Cerebellar cortex (tissue), 1 donor: Measurements from ENCODE around the gene DNAL4.

Experiments used
- DNase-seq: peaks from one replicate; pipeline ENCODE4 v3.0.0-alpha.2; 2015; ENCODE audit warnings: low spot score

The DNAL4 gene

GRCh38 chr22:38758276-38758945 is 35.5 kb downstream of the DNAL4 start:
- DNase-seq, result no peak

- DNase-seq, result no peak
These were observed 36.5 kb downstream of the DNAL4 start for GRCh38 chr22:38757464-38757757.

GRCh38 chr22:38756711-38757463 is 37.1 kb downstream of the DNAL4 start:
- peak; percentile 46 for DNase-seq

GRCh38 chr22:38755911-38756532 is 37.9 kb downstream of the DNAL4 start, which contains the start of gene SUN2:
SUN2 (minus strand) TSS chr22:38755998; CDS start chr22:38752628, 3,370 bp downstream.
- DNase-seq, result peak; percentile 89

- peak; percentile 66 for DNase-seq
These were observed 38.6 kb downstream of the DNAL4 start for GRCh38 chr22:38755155-38755910.

- no peak for DNase-seq
These were observed 39.2 kb downstream of the DNAL4 start for GRCh38 chr22:38754751-38755154.

- DNase-seq, result peak; percentile 88
These were observed 39.8 kb downstream of the DNAL4 start for GRCh38 chr22:38753948-38754750.

- DNase-seq, result peak; percentile 24
These were observed 42.3 kb downstream of the DNAL4 start for GRCh38 chr22:38751422-38752346.

- DNase-seq, result no peak
These were observed 42.9 kb downstream of the DNAL4 start for GRCh38 chr22:38751066-38751421.

GRCh38 chr22:38750638-38751037 is 43.3 kb downstream of the DNAL4 start:
- DNase-seq, result no peak

- no peak for DNase-seq
These were observed 43.8 kb downstream of the DNAL4 start for GRCh38 chr22:38750104-38750503.

- DNase-seq, result no peak
These were observed 45.3 kb downstream of the DNAL4 start for GRCh38 chr22:38748487-38749136.

- DNase-seq, result no peak
These were observed 48.1 kb downstream of the DNAL4 start for GRCh38 chr22:38745676-38746460.

- no peak for DNase-seq
These were observed 49.0 kb downstream of the DNAL4 start for GRCh38 chr22:38744981-38745380.

GRCh38 chr22:38742176-38742942 is 51.6 kb downstream of the DNAL4 start:
- no peak for DNase-seq

- DNase-seq, result no peak
These were observed 52.4 kb downstream of the DNAL4 start for GRCh38 chr22:38741576-38741975.

- DNase-seq, result no peak
These were observed 52.8 kb downstream of the DNAL4 start for GRCh38 chr22:38741166-38741565.

GRCh38 chr22:38740754-38741153 is 53.2 kb downstream of the DNAL4 start:
- DNase-seq, result peak; percentile 35
